HCT116 (cell line): ENCODE measurements around the gene AP1M2.

Experiments
- EZH2phosphoT487 ChIP-seq: fragments of 200-600 bp; IDR thresholded peaks from 2 replicates; pipeline ENCODE4 v1.6.1; 2018; ENCODE audit warnings: antibody characterized with exemption, borderline replicate concordance
- JUND ChIP-seq: IDR thresholded peaks from 2 replicates; pipeline ENCODE4 v1.6.1; 2012
- SRF ChIP-seq: IDR thresholded peaks from 2 replicates; pipeline ENCODE4 v1.6.1; 2012; ENCODE audit warnings: low read depth
- TCF7L2 ChIP-seq: IDR thresholded peaks from 2 replicates; pipeline ENCODE4 v1.7.0; 2011; ENCODE audit warnings: borderline replicate concordance, inconsistent platforms; ENCODE audit not compliant: insufficient read depth, insufficient read length; ENCODE audit errors: extremely low read depth
- TF ChIP-seq, protein P1 (sequence below), 3 experiments: fragments of 200-600 bp in 1 of 3; sonication (generic) in 1 of 3; IDR thresholded peaks in 2 of 3; conservative IDR thresholded peaks in 1 of 3; 2 replicates each; pipeline ENCODE4 v1.5.1; 2012 to 2017; ENCODE audit warnings: low read depth in 2 of 3, low read length in 2 of 3, antibody characterized with exemption in 1 of 3, borderline replicate concordance in 1 of 3, control low read depth in 1 of 3, mild to moderate bottlenecking in 1 of 3, mixed read lengths in 1 of 3, mixed run types in 1 of 3, moderate library complexity in 1 of 3; ENCODE audit not compliant: insufficient read depth in 1 of 3

GRCh38 chr19:10550336-10550735 is 36.8 kb downstream of the AP1M2 start:
- no peak for TF ChIP-seq JUND
- TF ChIP-seq, protein P1, sequence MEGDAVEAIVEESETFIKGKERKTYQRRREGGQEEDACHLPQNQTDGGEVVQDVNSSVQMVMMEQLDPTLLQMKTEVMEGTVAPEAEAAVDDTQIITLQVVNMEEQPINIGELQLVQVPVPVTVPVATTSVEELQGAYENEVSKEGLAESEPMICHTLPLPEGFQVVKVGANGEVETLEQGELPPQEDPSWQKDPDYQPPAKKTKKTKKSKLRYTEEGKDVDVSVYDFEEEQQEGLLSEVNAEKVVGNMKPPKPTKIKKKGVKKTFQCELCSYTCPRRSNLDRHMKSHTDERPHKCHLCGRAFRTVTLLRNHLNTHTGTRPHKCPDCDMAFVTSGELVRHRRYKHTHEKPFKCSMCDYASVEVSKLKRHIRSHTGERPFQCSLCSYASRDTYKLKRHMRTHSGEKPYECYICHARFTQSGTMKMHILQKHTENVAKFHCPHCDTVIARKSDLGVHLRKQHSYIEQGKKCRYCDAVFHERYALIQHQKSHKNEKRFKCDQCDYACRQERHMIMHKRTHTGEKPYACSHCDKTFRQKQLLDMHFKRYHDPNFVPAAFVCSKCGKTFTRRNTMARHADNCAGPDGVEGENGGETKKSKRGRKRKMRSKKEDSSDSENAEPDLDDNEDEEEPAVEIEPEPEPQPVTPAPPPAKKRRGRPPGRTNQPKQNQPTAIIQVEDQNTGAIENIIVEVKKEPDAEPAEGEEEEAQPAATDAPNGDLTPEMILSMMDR (IDR thresholded peaks at IDR 0.05 in 2 of 3, conservative IDR thresholded peaks at IDR 0.05 in 1 of 3; ENCODE audit: borderline replicate concordance in 1 of 3, insufficient read depth in 1 of 3, low read depth in 2 of 3, low read length in 2 of 3) = no peak
- no peak for TF ChIP-seq EZH2phosphoT487
- TF ChIP-seq TCF7L2 = no peak
- TF ChIP-seq SRF = no peak
